GM20000 (cell line): ENCODE measurements around the gene PREB.

Experiments
- DNase-seq: peaks from one replicate; pipeline ENCODE4 v3.0.0; 2012; ENCODE audit warnings: low spot score
- CTCF ChIP-seq: IDR thresholded peaks from 2 replicates; pipeline ENCODE4 v1.5.1; 2012; ENCODE audit warnings: mild to moderate bottlenecking, control low read depth; ENCODE audit errors: extremely low read depth, missing control alignments

The PREB gene

GRCh38 chr2:27175330-27175729, 40.9 kb upstream of the PREB start:
- no peak for TF ChIP-seq CTCF
- DNase-seq: no peak

- TF ChIP-seq CTCF: no peak
- DNase-seq: no peak
These were observed 40.2 kb upstream of the PREB start for GRCh38 chr2:27174638-27175037.

GRCh38 chr2:27171351-27171848, 37.0 kb upstream of the PREB start:
- no peak for TF ChIP-seq CTCF
- DNase-seq: no peak

- no peak for DNase-seq
- no peak for TF ChIP-seq CTCF
These were observed 36.3 kb upstream of the PREB start for GRCh38 chr2:27170581-27171337.

- no peak for TF ChIP-seq CTCF
- DNase-seq: no peak
These were observed 30.7 kb upstream of the PREB start for GRCh38 chr2:27164960-27165763.

- DNase-seq: no peak
- no peak for TF ChIP-seq CTCF
These were observed 28.0 kb upstream of the PREB start for GRCh38 chr2:27162151-27163121.
